Measurements from ENCODE around the gene RFC5. TPM values are rescaled to one million over a fixed set of nuclear protein-coding genes. Genes with fewer than 3 reads are reported as not detected.

RFC5 gene
- total and polyA plus RNA-seq, 10 donors, result 6.6 to 18.4 (median 11.4) TPM

GRCh38 chr12:118035190-118036041 is 18.9 kb downstream of the RFC5 start:
- intact Hi-C loops (cut with DNase I; ENCODE audit: low total_unique reads), result no loop called here
- peaks cover 0 to 100% (median 95%) of the 10 kb centered on the region in 6 donors for H3K36me3 ChIP-seq
- H3K27ac ChIP-seq, result peak overlapping the region in 1 of 8 donors; percentile 4
- H3K27me3 ChIP-seq (replicated peaks in 1 of 7), result no peaks in the 10 kb centered on the region
- no peak for DNase-seq
- no peak for TF ChIP-seq POLR2AphosphoS5 (IDR thresholded peaks at IDR 0.05)
- no peak for TF ChIP-seq CTCF (IDR thresholded peaks at IDR 0.05 in 8 of 11, conservative IDR thresholded peaks at IDR 0.05 in 3 of 11)
- no peak for TF ChIP-seq POLR2A (IDR thresholded peaks at IDR 0.05)
- H3K4me3 ChIP-seq, result no peak overlapping the region
- H3K4me1 ChIP-seq, result peaks cover 0 to 13% (median 3%) of the 10 kb centered on the region in 6 donors
- 65 to 80% (median 77%) methylated on average over 9 of the region's 9 CpGs for WGBS, 5 donors
- no peaks in the 10 kb centered on the region for H3K9me3 ChIP-seq

- H3K4me1 ChIP-seq, result peaks cover 0 to 13% (median 3%) of the 10 kb centered on the region in 6 donors
- peaks cover 0 to 100% (median 96%) of the 10 kb centered on the region in 6 donors for H3K36me3 ChIP-seq
- no peak for DNase-seq
- no peak overlapping the region for H3K27ac ChIP-seq
- no peaks in the 10 kb centered on the region for H3K27me3 ChIP-seq (replicated peaks in 1 of 7)
- WGBS, 5 donors, result 91 to 97% (median 93%) methylated on average over 11 of the region's 11 CpGs
- TF ChIP-seq POLR2A (IDR thresholded peaks at IDR 0.05) (no peak), CTCF (IDR thresholded peaks at IDR 0.05 in 8 of 11, conservative IDR thresholded peaks at IDR 0.05 in 3 of 11) (no peak), POLR2AphosphoS5 (IDR thresholded peaks at IDR 0.05) (no peak)
- H3K4me3 ChIP-seq, result no peak overlapping the region
- no peaks in the 10 kb centered on the region for H3K9me3 ChIP-seq
- intact Hi-C loops (cut with DNase I; ENCODE audit: low total_unique reads), result no loop called here
Observed at GRCh38 chr12:118036672-118037411, 20.3 kb downstream of the RFC5 start.

- Histone ChIP-seq H3K27me3 (replicated peaks in 1 of 7) (no peaks in the 10 kb centered on the region), H3K4me1 (peaks cover 0 to 13% (median 3%) of the 10 kb centered on the region in 6 donors), H3K4me3 (no peak overlapping the region), H3K27ac (no peak overlapping the region), H3K36me3 (peaks cover 0 to 100% (median 95%) of the 10 kb centered on the region in 6 donors), H3K9me3 (no peaks in the 10 kb centered on the region)
- DNase-seq, result no peak
- intact Hi-C loops (cut with DNase I; ENCODE audit: low total_unique reads), result no loop called here
- 83 to 93% (median 92%) methylated on average over 6 of the region's 6 CpGs for WGBS, 5 donors
- TF ChIP-seq CTCF (IDR thresholded peaks at IDR 0.05 in 8 of 11, conservative IDR thresholded peaks at IDR 0.05 in 3 of 11) (no peak), POLR2AphosphoS5 (IDR thresholded peaks at IDR 0.05) (no peak), POLR2A (IDR thresholded peaks at IDR 0.05) (no peak)
Observed at GRCh38 chr12:118038137-118038536, 21.6 kb downstream of the RFC5 start.

- WGBS, 5 donors, result 87 to 94% (median 92%) methylated on average over 4 of the region's 4 CpGs
- peaks cover 0 to 100% (median 74%) of the 10 kb centered on the region in 6 donors for H3K36me3 ChIP-seq
Observed at GRCh38 chr12:118042091-118042490, 25.6 kb downstream of the RFC5 start.

More at GRCh38 chr12:118042091-118042490, 25.6 kb downstream of the RFC5 start:
- intact Hi-C loops (cut with DNase I; ENCODE audit: low total_unique reads), result no loop called here
- TF ChIP-seq POLR2A (IDR thresholded peaks at IDR 0.05) (no peak), CTCF (IDR thresholded peaks at IDR 0.05 in 8 of 11, conservative IDR thresholded peaks at IDR 0.05 in 3 of 11) (no peak), POLR2AphosphoS5 (IDR thresholded peaks at IDR 0.05) (no peak)
- no peak for DNase-seq
- no peak overlapping the region for H3K4me3 ChIP-seq
- H3K9me3 ChIP-seq, result no peaks in the 10 kb centered on the region
- H3K27me3 ChIP-seq (replicated peaks in 1 of 7), result no peaks in the 10 kb centered on the region
- no peaks in the 10 kb centered on the region for H3K4me1 ChIP-seq
- no peak overlapping the region for H3K27ac ChIP-seq

Data from spleen (tissue), 11 donors.